Endothelial cell of umbilical vein (primary cell): ENCODE results near the gene KCND2. TPM values are rescaled to one million over a fixed set of nuclear protein-coding genes. Genes with fewer than 3 reads are reported as not detected.

Experiments
- BruUV-seq: library from RNA; stranded (reverse); fragments of 400-500 nt; replicated peaks from 2 replicates; lab custom pipeline; 2021; lab: Mats Ljungman, UMichigan
- CTCF ChIA-PET: fragments of 300-600, 350-600 bp; sonication (Branson Sonifier 250); formaldehyde crosslinking; loops from one replicate; lab custom pipeline; 2021; ENCODE audit warnings: antibody characterized with exemption, inconsistent platforms; lab: Charles Lee
- POLR2A ChIA-PET: fragments of 300-600, 350-600 bp; sonication (Branson Sonifier 250); formaldehyde crosslinking; loops from one replicate; lab custom pipeline; 2021; ENCODE audit warnings: antibody characterized with exemption, inconsistent platforms; lab: Charles Lee
- DNase-seq: peaks from one replicate; pipeline ENCODE4 v3.0.0-alpha.2; 2011; ENCODE audit warnings: low read depth, low spot score
- FAIRE-seq: peaks from 2 replicates; lab custom pipeline; 2011; peaks lifted over from hg19 to GRCh38; lab: Jason Lieb, UNC
- H2AFZ ChIP-seq: 2 replicates; pipeline ENCODE4 v1.6.0; 2012; ENCODE audit warnings: low read depth, low read length, control low read depth, inconsistent platforms
- H3K27ac ChIP-seq: 2 replicates; pipeline ENCODE4 v1.5.1; 2011; ENCODE audit warnings: low read depth, mild to moderate bottlenecking, control low read depth, low read length, moderate library complexity; ENCODE audit not compliant: insufficient read depth
- H3K27me3 ChIP-seq, 2 experiments: 2 replicates each; pipeline versions ENCODE4 v1.6.0 to v1.6.1; 2011; ENCODE audit warnings: low read length in 2 of 2, mixed read lengths in 1 of 2; ENCODE audit not compliant: control insufficient read depth in 2 of 2, insufficient read depth in 2 of 2
- H3K36me3 ChIP-seq, 2 experiments: 2 replicates in 1 of 2; 3 replicates in 1 of 2; pipeline ENCODE4 v1.5.1; 2011; ENCODE audit warnings: low read length in 2 of 2, mild to moderate bottlenecking in 1 of 2, moderate library complexity in 1 of 2; ENCODE audit not compliant: control insufficient read depth in 2 of 2, insufficient read depth in 2 of 2; ENCODE audit errors: extremely low read depth in 1 of 2
- H3K4me1 ChIP-seq: 3 replicates; pipeline ENCODE4 v1.5.1; 2011; ENCODE audit warnings: mild to moderate bottlenecking, low read length; ENCODE audit not compliant: control insufficient read depth, insufficient read depth; ENCODE audit errors: extremely low read depth
- H3K4me2 ChIP-seq: 2 replicates; pipeline ENCODE4 v1.6.1; 2011; ENCODE audit warnings: low read length, control low read depth, mixed read lengths; ENCODE audit not compliant: insufficient read depth
- H3K4me3 ChIP-seq, 3 experiments: fragments of 200-600 bp in 1 of 3; sonication (generic), shearing (Covaris generic) in 1 of 3; replicated peaks in 1 of 3; 2 replicates each; pipeline ENCODE4 v1.5.1; 2011 to 2016; ENCODE audit warnings: control low read depth in 3 of 3, low read length in 3 of 3, mild to moderate bottlenecking in 2 of 3, inconsistent platforms in 1 of 3, low read depth in 1 of 3, moderate library complexity in 1 of 3; ENCODE audit not compliant: insufficient read depth in 1 of 3
- H3K79me2 ChIP-seq: 2 replicates; pipeline ENCODE4 v1.6.0; 2012; ENCODE audit warnings: low read length, inconsistent platforms; ENCODE audit not compliant: control insufficient read depth, insufficient read depth
- H3K9ac ChIP-seq: replicated peaks from 2 replicates; pipeline ENCODE3; 2011; ENCODE audit warnings: low read length, control low read depth; ENCODE audit not compliant: insufficient read depth; ENCODE audit errors: extremely low read depth
- H3K9me1 ChIP-seq: replicated peaks from 3 replicates; pipeline ENCODE4 v1.6.0; 2011; ENCODE audit warnings: mild to moderate bottlenecking, low read length; ENCODE audit not compliant: control insufficient read depth, insufficient read depth; ENCODE audit errors: extremely low read depth
- H3K9me3 ChIP-seq: replicated peaks from 2 replicates; pipeline ENCODE4 v1.5.1; 2012; ENCODE audit warnings: low read length, inconsistent platforms; ENCODE audit not compliant: control insufficient read depth, insufficient read depth
- H4K20me1 ChIP-seq: replicated peaks from 2 replicates; pipeline ENCODE3; 2011; ENCODE audit warnings: mild to moderate bottlenecking, low read length; ENCODE audit not compliant: control insufficient read depth, insufficient read depth; ENCODE audit errors: extremely low read depth
- EZH2 ChIP-seq: IDR thresholded peaks from 2 replicates; pipeline ENCODE4 v1.6.1; 2012; ENCODE audit warnings: borderline replicate concordance, low read depth, mild to moderate bottlenecking, moderate library complexity, low read length, inconsistent platforms; ENCODE audit not compliant: severe bottlenecking
- FOS ChIP-seq: IDR thresholded peaks from 2 replicates; pipeline ENCODE4 v1.6.1; 2011; ENCODE audit warnings: mild to moderate bottlenecking, low read length, moderate library complexity, borderline replicate concordance; ENCODE audit not compliant: insufficient read depth
- GATA2 ChIP-seq: IDR thresholded peaks from 2 replicates; pipeline ENCODE4 v1.7.0; 2011; ENCODE audit warnings: low read depth, mild to moderate bottlenecking, moderate library complexity, mixed read lengths, low read length; ENCODE audit not compliant: insufficient read length, insufficient read depth
- JUN ChIP-seq: IDR thresholded peaks from 2 replicates; pipeline ENCODE4 v1.6.1; 2011; ENCODE audit warnings: borderline replicate concordance, low read depth; ENCODE audit not compliant: insufficient read length, insufficient read depth
- MYC ChIP-seq: IDR thresholded peaks from one replicate; pipeline ENCODE4 v1.6.1; 2011; ENCODE audit warnings: mild to moderate bottlenecking, low read depth, low read length
- POLR2A ChIP-seq: IDR thresholded peaks from 2 replicates; pipeline ENCODE4 v1.6.1; 2012; ENCODE audit warnings: low read depth, mild to moderate bottlenecking, control low read depth, low read length
- POLR2AphosphoS5 ChIP-seq: IDR thresholded peaks from 2 replicates; pipeline ENCODE4 v1.6.1; 2012; ENCODE audit warnings: low read depth, mild to moderate bottlenecking, control low read depth, low read length, moderate library complexity; ENCODE audit not compliant: insufficient read depth
- dilution Hi-C: fragments of 300-500 bp; cut with MboI; formaldehyde crosslinking; loops from one replicate; pipeline ENCODE4 v1.15.0; 2019; ENCODE audit warnings: low sequenced_read_pairs; ENCODE audit not compliant: extremely low pct_ligation_motif_present
- intact Hi-C: fragments of 100-400 bp; cut with micrococcal nuclease; formaldehyde crosslinking; loops from one replicate; pipeline ENCODE4 v1.10.0; 2022
- polyA plus RNA-seq, 4 experiments: library from polyadenylated mRNA; depleted of rRNA in 3 of 4; stranded (reverse) in 3 of 4; unstranded in 1 of 4; fragments of >200 nt; gene quantifications; 2 replicates each; pipeline versions ENCODE4 v1.2.1 to v1.2.3, GENCODE V29; 2011 to 2012; ENCODE audit warnings: missing spikeins in 1 of 4
- total RNA-seq: library from RNA; stranded (reverse); gene quantifications from 2 replicates; pipeline ENCODE4 v1.2.3, GENCODE V29; 2021
- TF ChIP-seq, protein P1 (sequence below): IDR thresholded peaks from 2 replicates; pipeline ENCODE4 v1.6.1; 2011; ENCODE audit not compliant: insufficient read depth, insufficient read length
- TF ChIP-seq, protein P2 (sequence below), 2 donors: IDR thresholded peaks; 1 replicate in 1 of 2; 2 replicates in 1 of 2; pipeline ENCODE4 v1.5.1; 2011; ENCODE audit warnings: low read length in 2 of 2, mild to moderate bottlenecking in 2 of 2, moderate library complexity in 2 of 2, control low read depth in 1 of 2, inconsistent platforms in 1 of 2, low read depth in 1 of 2; ENCODE audit not compliant: insufficient read depth in 1 of 2; ENCODE audit errors: extremely low read depth in 1 of 2

KCND2 gene
- total and polyA plus RNA-seq, 2 donors (not counting 3 experiments of a cell fraction or from before 2014, with no cell fraction given), result not detected

DNA sequence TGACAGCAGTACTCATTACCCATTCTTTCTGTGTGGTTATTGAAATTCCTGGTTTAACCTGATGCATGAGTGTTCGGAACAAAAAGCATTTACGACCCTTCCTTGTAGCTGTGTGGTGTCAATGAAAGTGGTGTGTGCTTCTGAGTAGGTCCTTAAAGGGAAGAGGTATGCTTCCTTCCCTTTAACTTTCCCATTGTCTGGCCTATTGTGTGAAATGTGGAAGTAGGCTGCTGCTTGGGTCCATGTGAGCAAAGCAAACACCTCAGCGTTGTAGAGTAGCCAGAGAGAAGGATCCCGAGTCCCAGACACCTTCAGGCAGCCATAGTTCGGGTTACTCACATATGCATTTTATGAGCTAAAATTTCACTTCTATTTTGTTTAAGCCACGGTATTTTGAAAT lies 510.3 kb downstream of the KCND2 start:
- POLR2A ChIA-PET, result no interaction called here
- CTCF ChIA-PET, result interaction anchor here (0.9 to 2.4 kb wide), 2 partner anchors 8 to 23 kb away, joined by 4 to 11 read pairs; no protein-coding TSS in a partner anchor
- H3K27me3 ChIP-seq, result no peaks in the 10 kb centered on the region
- dilution Hi-C loops, result no loop called here
- no peak overlapping the region for H3K27ac ChIP-seq
- BruUV-seq, result no TSS peak
- H3K9ac ChIP-seq, result no peak overlapping the region
- FAIRE-seq (no peak), DNase-seq (no peak)
- H3K79me2 ChIP-seq, result no peaks in the 10 kb centered on the region
- no peaks in the 10 kb centered on the region for H3K9me3 ChIP-seq
- no peaks in the 10 kb centered on the region for H3K4me1 ChIP-seq
- no peaks in the 10 kb centered on the region for H3K9me1 ChIP-seq
- no peak overlapping the region for H3K4me3 ChIP-seq
- no peak overlapping the region for H3K4me2 ChIP-seq
- no peak for TF ChIP-seq POLR2AphosphoS5
- no peak for TF ChIP-seq JUN
- TF ChIP-seq, protein P1, sequence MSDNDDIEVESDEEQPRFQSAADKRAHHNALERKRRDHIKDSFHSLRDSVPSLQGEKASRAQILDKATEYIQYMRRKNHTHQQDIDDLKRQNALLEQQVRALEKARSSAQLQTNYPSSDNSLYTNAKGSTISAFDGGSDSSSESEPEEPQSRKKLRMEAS, result no peak
- no peak for TF ChIP-seq FOS
- no peak for TF ChIP-seq POLR2A
- TF ChIP-seq EZH2, result no peak
- TF ChIP-seq GATA2, result no peak
- TF ChIP-seq MYC, result no peak
- TF ChIP-seq, protein P2, sequence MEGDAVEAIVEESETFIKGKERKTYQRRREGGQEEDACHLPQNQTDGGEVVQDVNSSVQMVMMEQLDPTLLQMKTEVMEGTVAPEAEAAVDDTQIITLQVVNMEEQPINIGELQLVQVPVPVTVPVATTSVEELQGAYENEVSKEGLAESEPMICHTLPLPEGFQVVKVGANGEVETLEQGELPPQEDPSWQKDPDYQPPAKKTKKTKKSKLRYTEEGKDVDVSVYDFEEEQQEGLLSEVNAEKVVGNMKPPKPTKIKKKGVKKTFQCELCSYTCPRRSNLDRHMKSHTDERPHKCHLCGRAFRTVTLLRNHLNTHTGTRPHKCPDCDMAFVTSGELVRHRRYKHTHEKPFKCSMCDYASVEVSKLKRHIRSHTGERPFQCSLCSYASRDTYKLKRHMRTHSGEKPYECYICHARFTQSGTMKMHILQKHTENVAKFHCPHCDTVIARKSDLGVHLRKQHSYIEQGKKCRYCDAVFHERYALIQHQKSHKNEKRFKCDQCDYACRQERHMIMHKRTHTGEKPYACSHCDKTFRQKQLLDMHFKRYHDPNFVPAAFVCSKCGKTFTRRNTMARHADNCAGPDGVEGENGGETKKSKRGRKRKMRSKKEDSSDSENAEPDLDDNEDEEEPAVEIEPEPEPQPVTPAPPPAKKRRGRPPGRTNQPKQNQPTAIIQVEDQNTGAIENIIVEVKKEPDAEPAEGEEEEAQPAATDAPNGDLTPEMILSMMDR (IDR thresholded peaks at IDR 0.05; ENCODE audit: extremely low read depth in 1 of 2, insufficient read depth in 1 of 2, low read depth in 1 of 2, low read length in 2 of 2), result no peak
- no peaks in the 10 kb centered on the region for H3K36me3 ChIP-seq
- intact Hi-C loops, result no loop called here
- no peaks in the 10 kb centered on the region for H4K20me1 ChIP-seq
- no peak overlapping the region for H2AFZ ChIP-seq
